NT2/D1 (cell line): Measurements from ENCODE around the gene RBM47.

Experiments
- SUZ12 ChIP-seq: IDR thresholded peaks from 2 replicates; pipeline ENCODE4 v1.6.1; 2011; ENCODE audit not compliant: insufficient read length, insufficient read depth; ENCODE audit errors: extremely low read depth
- ZNF274 ChIP-seq: IDR thresholded peaks from 2 replicates; pipeline ENCODE4 v1.6.1; 2011; ENCODE audit warnings: mild to moderate bottlenecking, low read depth, low read length

DNA sequence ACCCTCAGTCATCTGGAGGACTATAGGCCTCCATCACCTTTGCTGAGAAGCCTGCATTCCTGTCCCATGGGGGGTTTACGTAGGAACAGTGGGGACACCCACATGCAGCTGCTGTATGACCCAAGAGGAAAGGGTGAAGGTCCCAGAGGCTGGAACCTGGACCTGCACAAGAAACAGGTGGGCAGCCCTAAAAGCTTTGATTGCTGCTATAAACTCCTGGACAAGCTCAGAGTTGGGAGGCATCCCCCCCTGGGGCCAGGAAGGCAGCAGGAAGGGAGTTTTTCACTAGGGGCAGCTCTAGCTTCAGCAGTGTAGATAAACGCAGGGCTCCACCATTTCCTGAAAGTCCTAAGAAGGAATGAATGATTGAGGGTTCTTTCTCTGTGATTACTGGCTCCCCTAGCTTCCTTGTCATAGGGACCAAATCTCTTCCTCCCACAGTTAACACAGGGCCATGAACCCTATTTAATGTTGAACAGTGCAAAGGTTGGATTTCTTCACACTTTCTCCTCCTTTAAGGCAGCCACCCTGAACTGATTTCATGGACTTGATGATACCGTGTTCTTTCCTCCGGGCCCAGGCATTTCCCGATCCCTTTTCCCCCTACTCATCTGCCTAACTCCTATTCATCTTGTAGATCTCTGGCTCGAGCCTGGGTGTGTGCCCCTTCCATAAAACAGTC, 210.3 kb downstream of the RBM47 start:
- TF ChIP-seq SUZ12 = no peak
- TF ChIP-seq ZNF274 = no peak
